ENCODE data around the gene PAXX. TPM values are rescaled to one million over a fixed set of nuclear protein-coding genes. Genes with fewer than 3 reads are reported as not detected.

PAXX gene
- polyA plus RNA-seq, 1 donor from 2014 or later: 276 TPM

GRCh38 chr9:136958473-136958872, 33.7 kb upstream of the PAXX start:
- TF ChIP-seq SMC3 (conservative IDR thresholded peaks at IDR 0.05; ENCODE audit: poor library complexity) (no peak), REST (IDR thresholded peaks at IDR 0.05; ENCODE audit: borderline replicate concordance) (no peak), CTCF (IDR thresholded peaks at IDR 0.05; ENCODE audit: poor library complexity, severe bottlenecking) (no peak), EP300 (conservative IDR thresholded peaks at IDR 0.05; ENCODE audit: poor library complexity, severe bottlenecking) (no peak), MXI1 (conservative IDR thresholded peaks at IDR 0.05; ENCODE audit: poor library complexity, severe bottlenecking) (no peak), TAF1 (IDR thresholded peaks at IDR 0.05; ENCODE audit: low read depth) (no peak), EZH2 (IDR thresholded peaks at IDR 0.05; ENCODE audit: borderline replicate concordance, insufficient read depth, low read length, poor library complexity, severe bottlenecking) (no peak), POLR2AphosphoS5 (IDR thresholded peaks at IDR 0.05) (no peak), RAD21 (conservative IDR thresholded peaks at IDR 0.05) (no peak)
- H2AFZ ChIP-seq (ENCODE audit: low read depth, low read length): no peak overlapping the region
- no peaks in the 10 kb centered on the region for H3K9me3 ChIP-seq (ENCODE audit: low read length)
- H3K79me2 ChIP-seq (replicated peaks; ENCODE audit: insufficient read depth, low read length): no peaks in the 10 kb centered on the region
- H3F3A ChIP-seq (ENCODE audit: insufficient read depth, low read length, poor library complexity, severe bottlenecking): no peaks in the 10 kb centered on the region
- H3K9ac ChIP-seq (ENCODE audit: low read length): no peak overlapping the region
- no peaks in the 10 kb centered on the region for H3K36me3 ChIP-seq (ENCODE audit: insufficient read depth, low read length)
- H3K27me3 ChIP-seq (ENCODE audit: insufficient read depth, low read depth, low read length): no peaks in the 10 kb centered on the region
- H3K4me3 ChIP-seq (ENCODE audit: low read length): no peak overlapping the region
- no peak overlapping the region for H3K4me2 ChIP-seq (ENCODE audit: low read length)
- no peaks in the 10 kb centered on the region for H3K9me2 ChIP-seq (ENCODE audit: insufficient read depth, low read length)
- no peak overlapping the region for H3K27ac ChIP-seq (ENCODE audit: low read length)
- no peaks in the 10 kb centered on the region for H4K20me1 ChIP-seq (ENCODE audit: insufficient read depth)

- H3K4me3 ChIP-seq (ENCODE audit: low read length): no peak overlapping the region
- no peak overlapping the region for H3K27ac ChIP-seq (ENCODE audit: low read length)
- H3K36me3 ChIP-seq (ENCODE audit: insufficient read depth, low read length): no peaks in the 10 kb centered on the region
- H2AFZ ChIP-seq (ENCODE audit: low read depth, low read length): no peak overlapping the region
- no peaks in the 10 kb centered on the region for H3K27me3 ChIP-seq (ENCODE audit: insufficient read depth, low read depth, low read length)
- H4K20me1 ChIP-seq (ENCODE audit: insufficient read depth): no peaks in the 10 kb centered on the region
- H3K9ac ChIP-seq (ENCODE audit: low read length): no peak overlapping the region
- no peaks in the 10 kb centered on the region for H3K9me2 ChIP-seq (ENCODE audit: insufficient read depth, low read length)
- TF ChIP-seq SMC3 (conservative IDR thresholded peaks at IDR 0.05; ENCODE audit: poor library complexity) (no peak), EP300 (conservative IDR thresholded peaks at IDR 0.05; ENCODE audit: poor library complexity, severe bottlenecking) (no peak), RAD21 (conservative IDR thresholded peaks at IDR 0.05) (no peak), POLR2AphosphoS5 (IDR thresholded peaks at IDR 0.05) (no peak)
- no peak overlapping the region for H3K4me2 ChIP-seq (ENCODE audit: low read length)
- no peaks in the 10 kb centered on the region for H3F3A ChIP-seq (ENCODE audit: insufficient read depth, low read length, poor library complexity, severe bottlenecking)
- H3K9me3 ChIP-seq (ENCODE audit: low read length): no peaks in the 10 kb centered on the region
- H3K79me2 ChIP-seq (replicated peaks; ENCODE audit: insufficient read depth, low read length): no peaks in the 10 kb centered on the region
These were observed 33.0 kb upstream of the PAXX start for GRCh38 chr9:136958898-136959850.

Measured in neural cell (in vitro differentiated cells).